ENCODE measurements around the gene PTPA.

PTPA gene

DNA sequence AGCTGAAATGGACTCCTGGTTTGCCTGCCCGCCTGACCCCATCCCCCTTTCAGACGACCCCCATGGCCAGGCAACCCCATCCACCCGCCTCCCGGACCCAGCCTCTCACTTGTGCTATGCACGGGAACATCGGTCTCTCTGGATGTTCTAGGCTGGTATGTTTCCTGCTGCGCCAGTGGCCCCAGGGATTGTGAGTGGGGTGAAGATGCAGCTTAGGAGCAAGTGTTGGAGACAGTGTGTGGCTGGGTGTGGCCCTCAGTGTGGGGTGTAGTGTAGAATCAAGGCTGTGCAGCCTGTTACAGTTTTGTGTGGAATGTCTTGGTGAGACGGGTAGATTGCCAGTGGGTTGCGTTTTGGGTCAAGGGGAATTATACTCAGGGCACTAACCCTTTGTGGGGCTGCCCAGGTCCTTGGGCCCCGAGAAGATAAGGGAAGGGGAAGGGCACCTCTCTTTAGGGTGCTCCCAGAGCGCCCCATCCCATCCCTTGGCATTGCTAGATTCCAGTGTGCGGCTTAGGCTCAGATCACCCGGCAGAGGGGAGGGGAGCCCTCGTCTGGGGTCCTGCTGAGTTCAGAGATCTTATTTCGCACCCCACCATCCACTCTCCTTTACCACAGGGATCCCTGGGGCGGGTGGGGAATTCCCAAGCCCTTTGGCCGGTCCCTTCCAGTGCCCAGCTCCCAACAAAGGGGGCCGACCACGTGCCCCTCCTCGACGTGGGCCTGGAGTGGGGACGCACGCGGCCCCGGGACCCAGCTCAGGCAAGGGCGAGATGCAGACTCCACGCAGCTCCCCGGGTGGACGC, 62.3 kb downstream of the PTPA start:
- DNase-seq: no peak
- TF ChIP-seq GATA1 (IDR thresholded peaks at IDR 0.05; ENCODE audit: low read depth, low read length): no peak
- no peak for TF ChIP-seq POLR2A (IDR thresholded peaks at IDR 0.05; ENCODE audit: low read length)

DNA sequence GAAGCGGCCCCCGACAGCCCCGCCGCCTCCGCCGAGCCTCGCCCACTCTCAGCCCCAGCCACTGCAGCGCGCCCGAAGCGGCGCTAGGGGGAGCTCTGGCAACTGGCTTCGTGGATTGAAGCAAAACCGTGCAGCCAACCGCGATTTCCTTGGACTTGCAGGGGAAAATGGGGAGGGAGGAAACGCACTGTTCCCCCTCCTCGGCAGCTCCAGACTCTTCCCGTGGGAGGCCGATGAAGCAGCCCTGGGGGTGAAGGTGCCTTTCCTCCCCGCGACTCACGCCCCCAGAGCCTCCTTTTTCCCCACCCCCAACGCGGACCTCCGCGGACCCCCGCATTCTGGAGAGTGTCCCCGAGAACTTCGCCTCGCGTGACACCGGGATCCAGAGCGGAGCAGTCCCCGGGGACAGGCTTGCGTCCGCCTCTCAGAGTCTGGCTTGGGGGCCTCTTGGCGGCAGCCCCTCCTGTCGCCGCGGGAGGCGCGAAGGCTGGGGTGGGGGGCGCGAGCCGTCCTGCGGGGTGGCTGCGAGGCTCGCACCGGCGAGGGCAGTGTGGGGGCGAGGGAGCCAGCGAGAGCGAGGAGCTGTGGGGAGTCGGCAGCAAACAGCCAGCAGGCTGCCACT, 63.0 kb downstream of the PTPA start:
- DNase-seq: peak; percentile 75 to 84

DNA sequence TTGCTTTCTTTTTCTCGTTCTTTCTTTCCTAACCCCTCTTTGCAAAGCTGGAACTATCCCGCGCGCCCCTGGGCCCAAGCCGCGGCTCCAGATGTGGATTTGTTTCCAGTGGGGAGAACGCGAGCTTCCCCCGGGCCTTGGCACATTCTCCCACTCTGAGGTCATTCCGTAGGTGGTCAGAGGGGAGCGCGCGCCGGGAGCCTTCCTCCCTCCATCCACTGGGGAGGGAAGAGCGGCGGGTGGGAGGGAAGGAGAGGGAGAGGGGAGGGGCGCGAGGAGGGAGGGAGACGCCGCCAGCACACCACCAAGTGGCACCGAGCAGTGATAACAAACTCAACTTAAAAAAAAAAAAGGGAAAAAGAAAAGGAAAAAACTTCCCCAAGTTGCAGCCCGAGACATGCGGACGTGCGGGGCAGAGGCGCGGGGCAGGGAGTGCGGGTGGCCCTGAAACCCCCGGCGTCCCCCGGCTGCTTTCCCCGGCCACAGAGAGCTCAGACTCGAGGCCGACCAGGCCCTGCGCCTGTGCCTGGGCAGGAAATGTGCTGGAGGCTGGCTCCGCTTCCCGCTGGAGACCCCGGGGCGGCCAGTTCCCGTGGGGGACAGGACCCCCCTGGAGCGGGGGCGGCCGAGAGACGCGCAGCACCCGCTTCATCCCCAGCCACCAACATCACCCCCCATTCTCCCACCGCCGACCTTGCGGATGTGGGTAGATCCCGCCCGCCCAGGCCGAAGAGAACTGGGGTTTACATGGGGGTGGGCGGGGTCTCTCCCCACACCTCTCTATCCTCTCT, 63.7 kb downstream of the PTPA start:
- TF ChIP-seq POLR2A (IDR thresholded peaks at IDR 0.05; ENCODE audit: low read length): no peak
- TF ChIP-seq GATA1 (IDR thresholded peaks at IDR 0.05; ENCODE audit: low read depth, low read length): no peak
- DNase-seq: no peak

More for the DNA sequence above, 63.0 kb downstream of the PTPA start:
- no peak for TF ChIP-seq POLR2A (IDR thresholded peaks at IDR 0.05; ENCODE audit: low read length)
- no peak for TF ChIP-seq GATA1 (IDR thresholded peaks at IDR 0.05; ENCODE audit: low read depth, low read length)

DNA sequence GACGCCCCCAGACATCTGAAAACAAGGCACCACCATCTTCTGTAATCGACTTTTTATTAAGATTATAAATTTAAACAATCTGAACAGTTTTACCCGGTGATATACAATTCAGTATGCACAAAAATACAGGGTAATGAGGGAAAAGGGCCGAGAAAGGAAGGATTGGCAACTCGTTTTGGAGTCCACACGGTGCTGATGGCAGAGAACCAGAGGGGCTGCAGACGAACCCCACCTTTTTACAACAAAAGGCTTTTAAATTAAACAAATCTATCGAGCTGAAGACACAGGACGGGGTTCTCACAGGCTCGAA, 64.3 kb downstream of the PTPA start:
- TF ChIP-seq GATA1 (IDR thresholded peaks at IDR 0.05; ENCODE audit: low read depth, low read length) (no peak), POLR2A (IDR thresholded peaks at IDR 0.05; ENCODE audit: low read length) (no peak)
- no peak for DNase-seq

DNA sequence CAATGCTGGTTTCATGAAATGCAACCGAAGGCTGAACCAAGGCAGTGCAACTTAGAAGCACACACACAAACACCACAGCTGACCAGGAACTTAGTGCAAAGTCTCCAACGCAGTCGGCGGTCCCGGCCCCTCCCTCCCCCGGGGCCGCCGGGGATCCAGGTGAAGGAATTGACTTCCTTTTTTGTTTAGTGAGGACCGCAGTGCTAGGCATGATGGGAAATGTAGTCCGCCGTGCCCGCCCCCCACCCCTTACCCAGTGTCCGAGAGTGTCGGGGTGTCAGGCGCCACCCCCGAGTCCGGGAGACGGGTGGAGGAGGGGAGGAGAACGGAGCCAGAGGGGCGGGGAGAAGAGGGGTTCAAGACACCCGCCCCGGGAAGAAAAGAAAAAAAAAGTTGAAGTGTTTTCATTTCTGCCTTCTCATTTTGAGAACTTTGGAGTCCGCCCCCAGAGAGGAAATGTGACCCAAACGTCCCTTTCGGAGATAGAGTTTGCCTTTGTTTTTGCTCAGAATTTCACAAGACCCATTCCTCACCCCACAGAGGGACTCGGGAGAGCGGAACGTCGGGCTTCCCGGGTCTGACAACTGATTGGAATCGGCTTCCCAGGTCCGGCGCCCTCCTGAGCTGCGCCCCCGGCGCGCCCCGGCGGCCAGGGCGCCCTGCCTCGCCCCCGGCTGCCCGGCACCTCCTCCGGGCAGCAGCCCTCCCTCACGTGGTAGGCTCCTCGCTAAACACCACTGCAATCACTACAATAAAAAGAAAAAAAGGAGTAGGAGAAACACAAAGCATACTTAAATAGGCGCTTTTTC, 64.8 kb downstream of the PTPA start:
- DNase-seq: peak; percentile 43 to 48
- peak; percentile 16 for TF ChIP-seq POLR2A (IDR thresholded peaks at IDR 0.05; ENCODE audit: low read length)
- TF ChIP-seq GATA1 (IDR thresholded peaks at IDR 0.05; ENCODE audit: low read depth, low read length): no peak

DNA sequence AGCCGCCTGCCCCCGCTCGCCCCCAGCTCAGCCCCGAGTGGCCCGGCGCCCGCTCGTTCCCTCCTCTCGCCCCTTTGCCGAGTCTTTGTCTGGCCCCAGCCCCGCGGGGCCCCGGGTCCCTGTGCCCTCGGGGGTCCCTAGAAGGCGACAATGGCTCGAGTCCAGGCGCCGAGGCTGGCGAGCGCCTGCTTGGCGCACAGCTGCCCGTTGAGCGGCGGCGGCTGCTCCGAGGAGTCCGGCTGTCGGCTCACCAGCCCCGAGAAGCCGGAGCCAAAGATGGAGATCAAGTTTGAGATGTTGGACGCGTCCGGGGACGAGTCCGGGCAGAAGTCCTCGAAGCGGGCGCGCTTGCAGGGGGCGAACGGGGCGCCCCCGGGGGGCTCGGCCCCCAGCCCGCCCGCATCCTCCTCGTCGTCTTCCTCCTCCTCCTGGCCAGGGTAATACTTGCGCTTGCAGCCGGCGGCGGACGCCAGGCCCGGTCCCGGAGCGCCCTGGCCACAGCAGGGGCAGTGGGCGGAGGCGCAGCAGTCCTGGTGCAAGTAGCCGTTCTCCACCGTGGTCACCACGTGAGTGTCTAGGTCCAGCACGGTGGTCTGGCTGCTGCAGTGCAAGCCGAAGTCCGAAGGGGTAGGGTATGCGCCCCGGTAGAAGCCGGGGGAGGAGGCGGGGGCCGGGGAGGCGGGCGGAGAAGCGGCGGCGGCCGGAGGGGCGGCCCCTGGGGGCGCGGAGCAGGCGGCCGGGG, 65.7 kb downstream of the PTPA start:
- TF ChIP-seq POLR2A (IDR thresholded peaks at IDR 0.05; ENCODE audit: low read length) (no peak), GATA1 (IDR thresholded peaks at IDR 0.05; ENCODE audit: low read depth, low read length) (no peak)
- peak; percentile 22 to 43 for DNase-seq

DNA sequence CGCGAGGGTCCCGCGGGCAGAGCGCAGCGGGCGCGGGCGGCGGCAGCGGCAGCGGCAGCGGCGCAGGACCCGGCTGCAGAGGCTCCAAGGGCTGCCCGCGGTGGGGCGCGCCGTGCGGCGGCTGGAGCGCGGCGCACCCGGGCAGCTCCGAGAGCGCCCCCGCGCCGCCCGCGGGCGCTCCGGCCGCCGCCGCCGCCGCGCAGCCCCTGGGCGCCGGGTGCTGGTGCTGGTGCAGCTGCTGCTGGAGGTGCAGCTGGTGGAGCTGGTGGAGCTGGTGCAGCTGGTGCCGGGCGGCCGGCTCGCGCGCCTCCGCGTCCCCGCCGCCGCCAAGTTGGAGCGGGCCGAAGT, 66.2 kb downstream of the PTPA start:
- peak; percentile 58 to 66 for DNase-seq
- TF ChIP-seq GATA1 (IDR thresholded peaks at IDR 0.05; ENCODE audit: low read depth, low read length) (no peak), POLR2A (IDR thresholded peaks at IDR 0.05; ENCODE audit: low read length) (no peak)

DNA sequence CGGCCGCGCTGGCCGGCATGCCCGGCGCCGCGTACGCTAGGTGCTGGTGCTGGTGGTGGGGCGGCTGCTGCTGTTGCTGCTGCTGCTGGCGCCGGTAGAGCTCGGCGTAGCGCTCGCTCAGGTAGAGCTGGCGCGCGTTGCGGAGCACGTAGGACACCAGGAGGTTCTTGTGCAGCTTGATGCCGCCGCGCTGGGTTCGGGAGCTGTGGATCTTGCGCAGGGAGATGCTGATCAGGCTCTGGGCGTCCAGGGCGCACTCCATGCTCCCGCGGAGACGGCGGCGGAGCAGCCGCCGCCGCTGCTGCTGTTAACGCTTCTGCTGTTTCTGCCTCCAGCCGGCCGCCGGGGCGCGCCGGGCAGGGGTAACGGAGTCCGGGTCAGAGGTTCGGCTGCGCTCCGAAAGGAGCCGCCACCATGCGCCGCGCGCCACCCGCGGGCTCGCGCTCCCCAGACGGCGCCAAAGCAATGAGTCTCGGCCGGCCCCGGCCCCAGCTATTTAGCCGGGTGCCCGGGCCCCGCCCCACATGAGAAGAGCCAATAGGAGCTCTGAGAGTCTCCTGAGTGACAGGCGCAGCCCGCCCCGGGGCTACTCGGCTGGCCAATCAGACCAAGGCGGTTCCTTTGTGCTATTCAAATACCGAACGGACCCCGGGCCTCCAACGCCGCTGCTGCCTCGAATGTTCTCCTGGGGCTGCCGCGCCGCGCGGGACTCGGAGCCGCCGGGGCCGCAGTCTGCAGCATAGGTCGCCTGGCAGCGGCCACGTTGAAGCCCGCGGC, 66.8 kb downstream of the PTPA start, which contains the start of gene IER5L:
Gene IER5L (minus strand): TSS at position 471 of the 777 bp plus-strand sequence. CDS start 209 bp downstream, at position 262.
- peak; percentile 91 to 92 for DNase-seq
- TF ChIP-seq POLR2A (IDR thresholded peaks at IDR 0.05; ENCODE audit: low read length) (peak; percentile 68), GATA1 (IDR thresholded peaks at IDR 0.05; ENCODE audit: low read depth, low read length) (no peak)

DNA sequence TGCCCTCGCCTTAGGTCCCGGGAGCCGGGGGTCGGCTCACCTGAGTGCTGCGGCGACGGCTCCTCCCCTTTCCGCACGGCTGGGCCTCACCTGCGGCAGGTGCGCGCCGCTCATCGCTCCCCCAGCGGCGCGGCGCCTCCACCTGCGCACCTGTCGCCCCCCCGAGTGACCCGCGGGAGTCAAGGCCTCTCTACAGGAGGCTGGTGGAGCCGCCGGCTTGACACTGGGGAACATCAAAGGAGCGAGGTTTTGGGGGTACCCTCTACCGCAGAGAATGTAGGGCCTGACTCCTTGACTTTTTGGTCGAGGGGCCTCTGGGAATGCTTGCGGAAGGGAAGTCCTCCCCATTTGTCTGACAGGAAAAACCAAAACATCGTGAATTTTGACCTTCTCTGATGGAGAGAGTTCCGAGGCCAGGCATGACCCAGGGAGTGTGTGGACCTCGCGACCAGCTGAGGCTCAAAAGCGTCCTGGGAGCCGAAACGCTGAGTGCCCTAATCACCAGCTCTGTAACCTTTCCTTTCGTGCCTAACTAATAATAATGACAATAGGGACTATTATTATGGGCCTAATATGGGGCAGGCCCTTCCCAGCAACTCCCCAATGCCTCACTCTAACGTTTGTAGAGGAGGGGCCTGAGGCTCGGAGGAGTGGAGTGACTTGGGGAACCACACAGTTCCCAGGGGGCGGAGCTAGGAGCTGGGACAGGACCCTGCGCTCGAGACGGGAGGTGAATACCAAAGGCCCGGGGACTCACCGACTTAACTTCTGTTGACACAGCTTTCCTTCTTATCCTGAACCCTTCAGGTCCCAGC, 67.6 kb downstream of the PTPA start:
- no peak for DNase-seq
- no peak for TF ChIP-seq POLR2A (IDR thresholded peaks at IDR 0.05; ENCODE audit: low read length)
- no peak for TF ChIP-seq GATA1 (IDR thresholded peaks at IDR 0.05; ENCODE audit: low read depth, low read length)

DNA sequence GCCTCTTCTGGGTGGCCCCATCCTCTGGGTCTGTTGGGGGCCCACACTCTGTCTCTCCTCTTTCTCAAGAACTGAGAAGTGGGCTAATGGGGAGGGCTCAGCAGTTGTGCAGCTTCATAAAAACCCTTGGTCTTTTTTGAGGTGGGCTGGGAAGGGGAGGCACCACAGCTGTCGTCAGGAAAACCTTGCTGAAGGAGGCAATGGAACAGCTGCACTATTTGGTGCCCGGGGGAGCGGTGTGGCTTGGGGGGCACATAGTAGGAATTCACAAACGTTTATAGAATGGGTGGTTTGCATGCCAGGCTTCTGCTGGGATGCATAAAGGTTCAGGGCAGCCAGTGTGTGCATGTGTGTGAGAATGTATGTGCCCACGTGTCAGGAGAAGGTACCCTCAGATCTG, 70.0 kb downstream of the PTPA start:
- TF ChIP-seq POLR2A (IDR thresholded peaks at IDR 0.05; ENCODE audit: low read length): no peak
- TF ChIP-seq GATA1 (IDR thresholded peaks at IDR 0.05; ENCODE audit: low read depth, low read length): no peak
- DNase-seq: no peak

DNA sequence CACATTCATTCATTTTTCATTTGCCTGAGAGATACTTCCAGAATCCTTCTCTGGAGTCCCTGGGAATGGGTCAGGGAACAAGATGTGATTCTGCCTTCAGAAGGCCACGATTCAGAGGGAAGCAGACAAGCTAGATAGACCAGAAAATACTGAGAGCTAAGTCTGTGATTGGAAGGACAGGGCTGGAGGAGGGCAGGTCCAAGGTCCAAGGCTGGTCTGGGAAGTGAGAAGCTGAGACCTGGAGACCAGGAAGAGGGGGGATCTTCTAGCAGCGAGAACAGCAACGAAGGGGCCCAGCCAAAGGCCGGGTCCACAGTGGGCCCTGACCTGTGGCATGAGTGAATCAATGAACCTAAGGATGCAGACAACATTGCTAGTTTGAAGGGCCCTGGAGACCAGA, 70.9 kb downstream of the PTPA start:
- no peak for TF ChIP-seq POLR2A (IDR thresholded peaks at IDR 0.05; ENCODE audit: low read length)
- no peak for TF ChIP-seq GATA1 (IDR thresholded peaks at IDR 0.05; ENCODE audit: low read depth, low read length)
- DNase-seq: no peak
